PC-9 (cell line): ENCODE data around the gene ARX.

Experiments
- CTCF ChIP-seq: fragments of 200-600 bp; sonication (generic); conservative IDR thresholded peaks from 2 replicates; pipeline ENCODE4 v1.6.1; 2017; ENCODE audit warnings: mixed run types, antibody characterized with exemption, mild to moderate bottlenecking, moderate library complexity
- EZH2 ChIP-seq: fragments of 200-600 bp; sonication (generic); IDR thresholded peaks from 2 replicates; pipeline ENCODE4 v1.8.0; 2017; ENCODE audit warnings: antibody characterized with exemption, low read depth

- TF ChIP-seq CTCF, result no peak
- TF ChIP-seq EZH2, result no peak
Observed at GRCh38 chrX:24956828-24957227, 58.9 kb downstream of the ARX start.
